Heart left ventricle (tissue), 13 donors: Measurements from ENCODE around the gene ANKH.

Experiments
- POLR2A ChIP-seq, 2 donors: fragments of 450-650 bp; IDR thresholded peaks; one replicate each; pipeline ENCODE4 v1.6.1; 2017; ENCODE audit warnings: antibody characterized with exemption in 2 of 2, mild to moderate bottlenecking in 2 of 2, moderate library complexity in 2 of 2
- TF ChIP-seq, protein P1 (sequence below), 12 donors: fragments of 200-600 bp; sonication (generic) in 4 of 12; IDR thresholded peaks; one replicate each; pipeline versions ENCODE4 v1.5.0 to v1.8.0; 2018 to 2022; ENCODE audit warnings: antibody characterized with exemption in 12 of 12, mild to moderate bottlenecking in 5 of 12
- donor health status: ischemic (EF 13 %, LVEDD 7.1; RV severe dilation, severe dysfunction).
- donor health status: DM: no; HTN: yes; CAD: no.
- donor health status: DM: no; HTN: no; CAD: no.
- donor health status: ischemic (EF 25% LVEDD 6.9; RV normal size, moderate dysfunction).
- donor health status: ischemic (EF 25% LVEDD 5.7; RV mildly dilated, moderate dysfunction).
- donor health status: ischemic (EF 35%, LVEDD 5.7; RV mildly dilated, moderate dysfunction).
- donor health status: nonischemic (EF 11% LVEDD 7.7; RV severe dilation, severe dysfunction).
- donor health status: DM: yes; HTN: yes; CAD: no.
- donor health status: PGD.
- donor health status: ischemic (EF 29% LVEDD 5.4; RV normal size, mild dysfunction).
- donor health status: nonischemic (EF 23%, LVEDD 6.1; RV moderate dilation, normal function).

DNA sequence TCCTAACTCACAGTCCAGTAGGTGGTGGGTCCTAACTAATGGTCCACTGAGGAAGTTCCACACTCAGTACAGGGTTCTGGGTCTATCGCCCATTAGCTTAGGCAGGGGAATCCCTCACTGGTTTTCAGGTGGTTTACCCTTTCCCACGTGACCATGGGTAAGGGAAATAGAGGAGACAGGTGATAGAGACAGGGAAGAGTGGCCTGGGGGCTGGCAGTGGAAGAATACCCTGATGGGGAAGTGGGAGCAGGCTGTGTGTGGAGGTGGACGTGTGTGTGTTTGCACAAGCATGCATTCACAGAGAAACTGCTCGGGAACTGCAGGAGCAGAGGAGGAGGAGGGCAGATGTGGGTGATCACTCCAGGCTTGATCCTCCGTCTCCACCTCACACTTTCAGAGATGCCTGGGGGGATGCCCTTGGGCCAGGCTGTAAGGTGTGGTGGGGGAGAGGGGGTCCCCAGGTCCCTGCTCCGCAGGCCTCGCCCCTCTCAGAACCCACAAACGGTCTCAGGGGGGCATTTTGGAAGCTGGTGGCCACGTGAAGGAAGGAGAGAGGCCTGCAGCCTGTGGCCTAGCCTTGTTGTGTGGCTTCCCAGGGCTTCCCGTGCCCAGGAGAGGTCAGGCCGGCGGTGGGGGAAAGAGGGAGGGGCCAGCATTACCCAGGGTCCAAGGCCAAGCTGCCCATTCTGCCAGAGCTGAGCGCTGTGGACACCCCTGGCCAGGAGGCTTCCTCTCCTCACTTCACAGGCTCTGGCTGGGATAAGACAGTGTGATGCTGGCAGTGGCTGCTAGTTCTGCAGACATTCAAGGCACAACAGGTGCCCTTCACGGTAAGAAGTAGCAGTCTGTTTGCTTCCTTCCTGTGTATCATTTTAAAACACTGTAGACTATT is 127.0 kb downstream of the ANKH start:
- TF ChIP-seq, protein P1, sequence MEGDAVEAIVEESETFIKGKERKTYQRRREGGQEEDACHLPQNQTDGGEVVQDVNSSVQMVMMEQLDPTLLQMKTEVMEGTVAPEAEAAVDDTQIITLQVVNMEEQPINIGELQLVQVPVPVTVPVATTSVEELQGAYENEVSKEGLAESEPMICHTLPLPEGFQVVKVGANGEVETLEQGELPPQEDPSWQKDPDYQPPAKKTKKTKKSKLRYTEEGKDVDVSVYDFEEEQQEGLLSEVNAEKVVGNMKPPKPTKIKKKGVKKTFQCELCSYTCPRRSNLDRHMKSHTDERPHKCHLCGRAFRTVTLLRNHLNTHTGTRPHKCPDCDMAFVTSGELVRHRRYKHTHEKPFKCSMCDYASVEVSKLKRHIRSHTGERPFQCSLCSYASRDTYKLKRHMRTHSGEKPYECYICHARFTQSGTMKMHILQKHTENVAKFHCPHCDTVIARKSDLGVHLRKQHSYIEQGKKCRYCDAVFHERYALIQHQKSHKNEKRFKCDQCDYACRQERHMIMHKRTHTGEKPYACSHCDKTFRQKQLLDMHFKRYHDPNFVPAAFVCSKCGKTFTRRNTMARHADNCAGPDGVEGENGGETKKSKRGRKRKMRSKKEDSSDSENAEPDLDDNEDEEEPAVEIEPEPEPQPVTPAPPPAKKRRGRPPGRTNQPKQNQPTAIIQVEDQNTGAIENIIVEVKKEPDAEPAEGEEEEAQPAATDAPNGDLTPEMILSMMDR (IDR thresholded peaks at IDR 0.05): no peak
- no peak for TF ChIP-seq POLR2A (IDR thresholded peaks at IDR 0.05)
